ENCODE measurements around the gene SAXO2.
"Not testable (repeated sequence)": the region's sequence is repeated elsewhere in the genome, so short reads cannot be mapped to it uniquely, and the experiment has no call there.

Gene SAXO2

GRCh38 chr15:82262422-82263026 lies at the start of gene SAXO2, which contains the start of gene EFL1:
Gene SAXO2, plus strand, starts transcription at chr15:82262818. Its CDS starts 62 bp downstream, at chr15:82262880.
Gene EFL1, minus strand, starts transcription at chr15:82262734. Its CDS starts 956 bp downstream, at chr15:82261778.
- peak; percentile 96 for DNase-seq

- DNase-seq = not testable (repeated sequence)
Observed at GRCh38 chr15:82216092-82216491, 46.5 kb upstream of the SAXO2 start.

GRCh38 chr15:82221535-82221934 lies 41.1 kb upstream of the SAXO2 start:
- not testable (repeated sequence) for DNase-seq

- DNase-seq = no peak
Observed at GRCh38 chr15:82228750-82229149, 33.9 kb upstream of the SAXO2 start.

- no peak for DNase-seq
Observed at GRCh38 chr15:82231233-82231632, 31.4 kb upstream of the SAXO2 start.

- no peak for DNase-seq
Observed at GRCh38 chr15:82231842-82232241, 30.8 kb upstream of the SAXO2 start.

GRCh38 chr15:82237944-82238534 lies 24.6 kb upstream of the SAXO2 start:
- not testable (repeated sequence) for DNase-seq

GRCh38 chr15:82239685-82240391 lies 22.8 kb upstream of the SAXO2 start:
- no peak for DNase-seq

GRCh38 chr15:82241836-82242499 lies 20.6 kb upstream of the SAXO2 start:
- DNase-seq = not testable (repeated sequence)

- not testable (repeated sequence) for DNase-seq
Observed at GRCh38 chr15:82243644-82244043, 19.0 kb upstream of the SAXO2 start.

GRCh38 chr15:82245956-82246355 lies 16.7 kb upstream of the SAXO2 start:
- not testable (repeated sequence) for DNase-seq

GRCh38 chr15:82248261-82248660 lies 14.4 kb upstream of the SAXO2 start:
- DNase-seq = not testable (repeated sequence)

- peak; percentile 67 for DNase-seq
Observed at GRCh38 chr15:82261566-82262421, 824 bp upstream of the SAXO2 start.

- DNase-seq = no peak
Observed at GRCh38 chr15:82263350-82263749, 732 bp downstream of the SAXO2 start.

- not testable (repeated sequence) for DNase-seq
Observed at GRCh38 chr15:82267137-82267536, 4.5 kb downstream of the SAXO2 start.

- not testable (repeated sequence) for DNase-seq
Observed at GRCh38 chr15:82268454-82268853, 5.8 kb downstream of the SAXO2 start.

- DNase-seq = no peak
Observed at GRCh38 chr15:82272154-82272553, 9.5 kb downstream of the SAXO2 start.

- no peak for DNase-seq
Observed at GRCh38 chr15:82275410-82275809, 12.8 kb downstream of the SAXO2 start.

- DNase-seq = not testable (repeated sequence)
Observed at GRCh38 chr15:82281276-82281675, 18.7 kb downstream of the SAXO2 start.

- not testable (repeated sequence) for DNase-seq
Observed at GRCh38 chr15:82282386-82282785, 19.8 kb downstream of the SAXO2 start.

GRCh38 chr15:82284381-82284780 lies 21.8 kb downstream of the SAXO2 start:
- DNase-seq = not testable (repeated sequence)

GRCh38 chr15:82286475-82286874 lies 23.9 kb downstream of the SAXO2 start:
- not testable (repeated sequence) for DNase-seq
